HG03280 (cell line): ENCODE measurements around the gene IFIT3.

Experiments used
- ATAC-seq: cut with Tn5 transposase; IDR thresholded peaks from one replicate; pipeline ENCODE4 v1.9.1; 2021; ENCODE audit warnings: mild to moderate bottlenecking, moderate library complexity; ENCODE audit not compliant: unreplicated experiment

IFIT3 gene

GRCh38 chr10:89389254-89389653 is 61.5 kb downstream of the IFIT3 start:
- ATAC-seq = no peak
